IPS-NIHi11 (cell line): ENCODE measurements around the gene CYP4V2.
A peak's percentile ranks its signal among the peaks of the same experiment; 100 is the strongest.

Experiments
- DNase-seq: peaks from one replicate; pipeline ENCODE4 v3.0.0; 2012; ENCODE audit warnings: mixed read lengths, low spot score

The CYP4V2 gene

DNA sequence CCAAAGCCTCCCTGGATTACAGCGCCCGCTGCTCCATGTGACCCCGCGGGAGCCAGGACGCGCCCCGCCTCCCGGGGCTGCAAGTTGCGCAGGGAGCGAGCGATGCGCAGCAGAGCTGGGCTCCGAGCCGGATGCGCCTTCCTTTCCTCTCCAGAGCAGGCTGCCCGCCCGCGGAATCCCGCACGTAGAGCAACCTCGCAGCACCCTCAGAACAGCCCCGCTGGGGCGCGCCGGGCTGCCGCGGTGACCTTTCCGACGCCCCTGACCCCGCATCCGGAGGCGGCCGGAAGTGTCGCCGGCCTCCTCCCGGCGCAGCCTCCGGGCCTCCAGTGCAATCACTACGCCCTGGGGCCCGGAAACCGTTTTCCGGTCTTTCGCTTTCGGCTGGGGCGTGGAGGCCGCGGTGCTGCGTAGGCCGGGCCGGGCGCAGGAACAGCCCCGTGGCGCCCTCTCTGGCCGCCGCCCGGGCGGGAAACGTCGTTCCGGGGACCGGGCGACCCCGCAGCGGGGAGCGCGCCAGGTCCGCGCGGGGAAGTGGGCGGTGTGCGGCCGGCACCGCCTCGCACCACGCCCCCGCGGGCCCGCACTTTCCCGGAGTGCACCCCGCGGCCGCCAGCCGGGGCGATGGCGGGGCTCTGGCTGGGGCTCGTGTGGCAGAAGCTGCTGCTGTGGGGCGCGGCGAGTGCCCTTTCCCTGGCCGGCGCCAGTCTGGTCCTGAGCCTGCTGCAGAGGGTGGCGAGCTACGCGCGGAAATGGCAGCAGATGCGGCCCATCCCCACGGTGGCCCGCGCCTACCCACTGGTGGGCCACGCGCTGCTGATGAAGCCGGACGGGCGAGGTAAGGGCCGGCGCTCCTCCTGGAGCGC is at the start of gene CYP4V2:
CYP4V2 (plus strand) TSS at position 368 of the 866 bp plus-strand sequence; CDS start at position 625, 257 bp downstream.
- DNase-seq, result peak; percentile 90

DNA sequence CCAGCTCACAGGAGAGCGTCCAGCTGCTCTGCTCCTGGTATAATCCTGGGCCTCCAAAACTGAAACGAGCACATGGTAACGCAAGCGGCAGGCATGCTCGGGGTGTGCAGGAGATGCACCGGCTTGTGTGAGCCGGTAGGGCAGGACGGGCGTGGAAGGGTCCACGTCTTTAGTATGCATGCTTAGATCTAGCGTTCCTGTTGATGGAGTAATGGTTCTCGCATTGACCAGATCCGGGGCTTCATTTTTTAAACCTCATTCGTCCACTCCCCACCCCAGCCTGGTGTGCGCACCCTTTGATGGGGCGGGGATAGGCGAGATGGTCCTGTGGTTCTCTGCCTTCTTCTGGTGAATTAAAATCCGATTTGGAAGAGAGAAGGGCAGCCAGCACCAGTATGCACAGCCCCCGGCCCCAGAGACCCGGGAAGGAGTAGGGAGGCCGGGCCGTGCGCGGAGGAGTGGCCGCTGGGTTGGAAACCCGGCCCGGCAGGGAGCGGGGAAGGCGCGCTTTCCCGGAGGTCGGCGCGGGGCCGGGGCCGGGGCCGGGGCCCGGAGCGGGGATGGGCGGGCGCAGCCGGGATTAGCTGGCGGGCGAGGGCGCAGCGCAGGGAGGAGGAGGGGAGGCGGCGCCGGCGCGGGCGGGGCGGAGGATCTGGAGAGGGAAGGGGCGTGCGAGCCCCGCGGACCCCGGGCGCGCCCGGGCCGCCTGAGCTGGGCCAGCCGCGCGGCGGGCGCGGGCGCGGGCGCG is 47.0 kb upstream of the CYP4V2 start:
- DNase-seq, result peak; percentile 88

DNA sequence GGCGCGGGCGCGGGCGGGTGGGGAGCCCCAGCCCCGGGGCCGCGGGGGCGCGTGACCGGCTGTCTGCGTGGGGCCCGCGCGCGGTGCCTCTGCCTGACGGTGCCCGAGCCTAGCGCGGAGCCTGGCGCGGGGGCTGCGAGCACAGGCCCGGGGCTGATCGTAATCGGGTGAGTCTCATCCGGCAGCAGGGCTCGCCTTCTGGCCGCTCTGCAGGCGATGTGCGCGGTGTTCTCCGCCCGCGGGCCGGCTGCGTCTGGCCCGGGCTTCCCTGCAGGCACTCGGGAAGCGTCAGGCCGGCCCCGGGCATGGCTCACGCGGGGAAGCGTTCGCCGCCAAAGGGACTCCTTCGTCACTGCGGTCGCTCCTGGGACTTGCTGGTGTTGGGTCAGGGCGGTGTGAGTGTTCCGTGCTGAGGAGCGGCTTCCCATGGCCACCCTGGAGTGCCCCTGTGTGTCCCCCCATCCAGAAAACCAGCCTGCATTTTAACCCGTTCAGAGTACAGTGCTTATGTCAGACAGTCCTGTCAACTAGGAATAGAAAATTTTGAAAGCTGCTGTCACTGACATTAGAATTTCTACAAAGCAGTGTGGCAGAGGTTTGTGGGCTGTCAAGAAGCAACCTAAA is 46.3 kb upstream of the CYP4V2 start:
- DNase-seq, result peak; percentile 73

DNA sequence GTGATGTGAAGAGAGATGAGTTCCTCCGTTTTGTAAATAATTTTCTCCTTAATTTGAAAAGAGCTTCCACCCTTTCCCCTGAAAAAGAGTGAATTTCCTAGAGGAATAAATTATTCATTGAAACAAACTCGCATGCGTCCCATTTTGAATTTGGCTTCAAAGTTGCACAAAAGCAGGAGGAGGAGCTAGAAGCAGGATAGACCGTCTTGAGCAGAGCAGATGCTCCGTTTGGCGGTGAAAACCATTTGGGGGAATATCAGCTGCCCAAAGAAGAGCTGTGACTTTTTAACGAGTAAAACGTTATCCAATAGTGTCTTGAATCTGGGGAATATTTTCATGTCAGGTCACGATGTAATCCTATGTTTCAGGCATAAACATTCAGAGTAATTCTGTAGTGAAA is 44.9 kb upstream of the CYP4V2 start:
- no peak for DNase-seq

DNA sequence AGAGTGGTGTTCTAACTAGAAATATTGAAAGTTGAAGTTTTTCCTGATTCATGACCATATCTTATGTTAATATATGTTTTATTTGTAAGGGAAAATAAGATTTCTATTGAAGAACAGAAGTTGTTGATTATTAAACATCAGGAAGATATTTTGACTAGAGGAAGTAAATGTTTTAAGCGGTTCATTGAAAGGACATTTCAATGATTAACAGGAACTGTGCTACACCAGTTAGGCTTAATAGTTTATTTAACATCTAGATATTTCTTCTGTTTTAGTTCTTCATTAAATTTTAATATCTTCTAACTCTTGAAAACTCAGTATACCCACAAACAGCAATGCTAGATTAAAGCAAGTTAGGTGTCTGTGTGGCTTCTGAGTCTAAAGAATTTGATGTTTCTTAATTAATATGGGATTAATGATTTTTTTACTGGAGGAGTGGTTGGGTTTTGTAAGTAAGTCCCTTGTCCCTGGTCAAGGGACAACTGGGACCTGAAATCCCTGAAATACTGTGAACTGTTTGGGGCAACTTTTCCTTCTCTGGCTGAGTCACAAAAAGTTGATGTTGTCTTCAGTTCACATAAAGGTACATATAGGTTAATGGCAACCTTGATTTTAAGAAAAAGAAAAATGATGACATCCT is 42.9 kb upstream of the CYP4V2 start:
- DNase-seq, result no peak

DNA sequence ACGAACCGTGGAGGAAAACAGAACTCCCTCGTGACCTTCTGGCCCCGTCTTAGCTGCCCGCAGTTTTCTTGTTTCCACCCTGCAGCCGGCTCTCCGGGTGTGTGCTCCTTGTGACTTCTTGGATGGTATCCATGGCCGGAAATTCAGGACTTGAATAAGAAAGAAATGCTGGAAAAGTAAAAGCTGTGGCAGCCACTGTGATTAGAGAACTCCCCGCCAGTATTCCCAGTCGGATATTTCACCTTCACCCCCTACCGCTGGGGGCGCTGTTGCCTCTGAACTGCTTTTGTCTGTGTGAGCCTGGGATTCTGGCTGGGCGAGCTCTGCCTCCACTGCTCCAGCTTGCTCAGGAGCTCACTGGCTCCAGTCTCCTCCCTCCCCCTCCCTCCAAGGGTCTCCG is 41.5 kb upstream of the CYP4V2 start:
- DNase-seq, result peak; percentile 77

DNA sequence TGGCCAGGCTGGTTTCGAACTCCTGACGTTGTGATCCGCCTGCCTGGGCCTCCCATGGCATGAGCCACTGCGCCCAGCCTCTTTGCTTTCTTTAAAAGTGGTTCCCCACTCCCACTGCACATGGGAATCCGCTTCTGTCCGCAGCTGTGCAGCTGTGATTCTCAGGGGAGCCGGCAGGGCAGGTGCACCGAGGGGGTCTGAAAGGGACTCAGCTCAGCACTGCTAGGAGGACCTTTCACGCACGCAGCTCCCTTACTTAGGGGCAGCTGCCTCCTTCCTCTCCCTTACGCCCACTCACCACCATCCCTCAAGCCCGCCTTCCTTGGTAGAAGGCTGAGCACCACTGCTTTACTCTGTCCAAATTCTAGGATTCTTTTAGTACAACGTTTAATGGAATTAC is 40.4 kb upstream of the CYP4V2 start:
- no peak for DNase-seq

DNA sequence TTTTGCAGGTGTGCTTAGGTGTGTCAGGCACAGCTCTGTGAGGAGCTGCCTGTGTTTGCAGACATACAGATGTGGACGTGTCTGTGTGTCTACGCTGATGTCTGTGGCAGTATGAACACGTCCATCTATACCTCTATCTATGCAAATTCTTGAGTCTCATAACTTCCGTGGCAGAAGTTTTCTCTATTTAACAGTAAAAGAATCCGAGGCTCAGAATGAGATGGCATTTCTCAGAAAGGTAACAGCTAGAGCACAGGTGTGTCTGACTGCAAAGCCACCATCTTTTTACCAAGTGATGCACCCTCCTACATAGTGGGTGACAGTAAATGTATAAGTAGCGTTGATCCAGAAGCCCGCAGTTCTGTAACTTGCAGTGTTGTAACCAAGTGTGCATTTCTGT is 39.9 kb upstream of the CYP4V2 start:
- no peak for DNase-seq

DNA sequence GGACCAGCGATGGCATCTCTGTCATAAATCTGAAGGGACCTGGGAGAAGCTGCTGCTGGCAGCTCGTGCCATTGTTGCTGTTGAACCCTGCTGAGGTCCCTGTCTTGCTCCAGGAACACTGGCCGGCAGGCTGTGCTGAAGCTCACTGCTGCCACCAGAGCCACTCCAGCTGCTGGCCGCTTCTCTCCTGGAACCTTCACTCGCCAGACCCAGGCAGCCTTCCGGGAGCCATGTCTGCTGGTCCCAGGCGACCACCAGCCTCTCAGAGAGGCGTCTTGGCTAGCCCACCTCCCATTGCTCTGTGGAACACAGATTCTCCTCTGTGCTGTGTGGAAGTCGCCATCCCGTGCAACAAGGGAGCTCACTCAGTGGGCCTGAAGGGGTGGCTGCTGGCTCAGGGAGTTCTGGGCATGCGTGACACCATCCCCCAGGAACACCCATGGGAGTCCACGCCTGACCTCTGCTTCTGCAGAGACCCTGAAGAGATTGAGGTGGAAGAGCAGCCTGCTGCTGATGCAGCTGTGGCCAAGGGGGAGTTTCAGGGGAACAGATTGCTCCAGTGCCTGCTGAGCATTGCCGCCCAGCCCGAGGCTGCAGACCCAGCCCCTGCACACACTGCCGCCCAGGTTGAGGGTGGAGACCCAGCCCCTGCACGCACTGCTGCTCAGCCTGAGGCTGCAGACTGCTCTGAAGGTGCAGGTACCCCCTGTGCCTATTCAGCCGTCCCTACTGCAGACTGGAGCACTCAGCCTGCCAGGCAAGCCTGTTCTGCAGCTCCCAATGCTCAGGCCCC is 33.1 kb upstream of the CYP4V2 start:
- no peak for DNase-seq

DNA sequence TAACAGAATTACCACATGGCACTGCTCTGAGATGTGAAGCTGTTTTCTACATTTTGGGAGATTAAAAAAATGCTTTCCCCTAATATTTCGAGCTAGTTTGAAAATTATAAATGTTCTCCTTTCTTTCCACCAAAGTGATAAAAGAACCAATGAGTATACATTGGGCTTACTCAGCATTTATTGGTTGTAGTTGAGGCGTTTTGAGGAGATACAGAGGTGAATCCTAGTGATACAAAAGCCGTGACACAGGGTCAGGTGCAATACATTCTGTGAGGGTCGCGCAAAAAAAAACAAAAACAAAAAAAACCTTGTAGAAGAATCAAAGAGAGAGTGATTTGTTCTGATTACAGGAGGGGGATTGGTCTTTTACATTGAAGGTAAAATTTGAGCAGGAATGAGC is 32.4 kb upstream of the CYP4V2 start:
- DNase-seq, result no peak

DNA sequence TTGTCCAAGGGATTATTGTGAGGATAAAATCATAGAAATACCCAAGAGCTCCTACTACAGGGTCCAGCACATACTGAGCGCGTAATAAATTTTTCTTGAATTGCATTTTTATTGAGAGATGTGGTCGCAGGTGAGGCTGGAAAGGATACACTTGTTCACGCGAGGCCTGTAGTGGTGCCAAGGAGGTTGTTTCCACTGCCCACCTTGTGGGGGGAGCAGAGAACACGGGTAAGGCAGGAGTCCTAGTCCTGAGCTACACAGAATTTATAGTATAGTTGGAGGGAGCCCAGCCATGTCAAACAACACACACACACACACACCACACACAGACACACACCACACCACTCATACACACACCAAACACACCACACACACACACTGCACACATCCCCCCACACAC is 31.8 kb upstream of the CYP4V2 start:
- DNase-seq, result no peak

DNA sequence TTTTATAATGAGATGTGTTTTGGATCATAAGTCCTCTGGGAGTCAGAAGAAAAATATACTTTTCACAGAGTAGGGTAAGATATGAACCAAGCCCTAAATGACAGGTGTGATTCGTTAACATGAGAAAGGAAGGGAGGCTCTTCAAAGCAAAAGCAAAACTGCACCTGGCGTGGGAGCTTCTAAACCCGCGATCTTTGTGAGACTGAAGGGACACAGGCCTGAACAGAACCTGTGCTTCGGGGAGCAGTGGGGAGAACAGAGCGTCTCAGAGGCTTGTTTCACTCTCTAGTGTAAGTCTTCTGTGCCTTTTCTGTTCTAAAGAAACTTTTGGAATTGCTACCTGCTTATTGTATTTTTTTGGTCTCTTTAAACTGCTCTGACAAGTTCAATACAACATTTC is 30.2 kb upstream of the CYP4V2 start:
- DNase-seq, result no peak

DNA sequence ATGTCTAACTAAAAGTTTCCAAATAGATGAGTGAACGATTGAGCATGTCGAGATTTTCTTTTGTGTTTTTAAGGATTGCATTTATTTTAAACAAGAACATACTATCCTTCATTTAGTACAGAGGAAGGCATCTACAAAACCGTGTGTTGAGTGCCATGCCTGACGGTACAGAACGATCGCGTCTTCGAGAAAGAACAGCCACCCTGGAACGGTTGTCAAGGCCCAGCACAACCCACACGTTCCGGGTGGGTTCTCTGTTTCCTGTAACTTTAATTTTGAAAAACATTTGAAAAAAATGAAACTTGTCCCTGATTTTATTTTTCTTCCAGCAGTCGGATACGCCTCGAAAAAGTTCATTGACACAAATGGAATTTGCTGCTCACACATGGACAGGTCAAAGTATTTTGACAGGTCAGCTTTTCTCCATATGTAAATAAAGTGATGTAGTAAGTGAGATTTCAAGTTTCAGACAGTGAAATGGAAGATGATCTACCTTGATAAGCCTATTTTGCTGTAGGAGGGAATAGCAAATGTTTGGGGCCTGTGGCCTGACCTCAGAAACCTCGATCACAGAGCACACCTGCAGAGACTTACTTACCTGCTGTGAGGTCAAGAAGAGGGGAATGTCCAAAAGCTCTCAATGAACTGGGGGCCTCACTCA is 24.4 kb upstream of the CYP4V2 start:
- DNase-seq, result no peak

DNA sequence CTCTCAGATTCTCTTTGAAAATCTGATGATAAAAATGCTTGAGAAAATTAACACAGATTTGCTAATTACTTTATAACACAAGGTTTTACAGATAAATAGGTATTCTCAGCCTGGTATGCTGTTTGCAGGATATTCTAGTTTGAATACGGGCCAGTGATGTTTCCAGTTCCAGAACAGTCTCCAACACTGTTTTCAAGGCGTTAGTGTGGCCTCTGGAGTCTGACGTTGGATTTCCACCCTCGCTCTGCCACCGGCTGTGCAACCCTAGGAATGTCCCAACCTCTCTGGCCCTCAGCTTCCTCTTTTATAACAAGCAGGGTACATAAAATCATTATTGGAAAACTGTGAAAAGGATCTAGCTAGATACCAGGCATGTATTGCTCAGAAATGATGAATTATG is 23.8 kb upstream of the CYP4V2 start:
- no peak for DNase-seq

DNA sequence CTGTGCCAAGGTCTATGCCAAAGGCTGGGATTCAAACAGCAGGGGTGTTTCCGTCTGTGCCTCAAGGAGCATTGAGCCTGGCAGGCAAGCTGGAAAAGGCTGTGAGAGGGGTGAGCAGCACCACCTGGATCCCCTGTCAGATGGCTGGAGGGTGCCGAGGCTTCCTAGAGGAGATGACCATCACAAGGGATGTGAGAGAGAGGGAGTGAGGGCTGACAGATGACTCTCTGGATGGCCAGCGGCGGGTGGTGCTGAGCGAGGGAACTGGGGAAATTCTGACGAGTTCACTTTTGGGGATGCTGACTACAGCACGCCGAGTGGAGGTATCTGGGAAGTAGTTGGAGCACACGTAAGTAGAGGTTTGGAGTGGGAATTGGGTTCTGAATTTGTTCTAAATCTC is 22.6 kb upstream of the CYP4V2 start:
- DNase-seq, result no peak

DNA sequence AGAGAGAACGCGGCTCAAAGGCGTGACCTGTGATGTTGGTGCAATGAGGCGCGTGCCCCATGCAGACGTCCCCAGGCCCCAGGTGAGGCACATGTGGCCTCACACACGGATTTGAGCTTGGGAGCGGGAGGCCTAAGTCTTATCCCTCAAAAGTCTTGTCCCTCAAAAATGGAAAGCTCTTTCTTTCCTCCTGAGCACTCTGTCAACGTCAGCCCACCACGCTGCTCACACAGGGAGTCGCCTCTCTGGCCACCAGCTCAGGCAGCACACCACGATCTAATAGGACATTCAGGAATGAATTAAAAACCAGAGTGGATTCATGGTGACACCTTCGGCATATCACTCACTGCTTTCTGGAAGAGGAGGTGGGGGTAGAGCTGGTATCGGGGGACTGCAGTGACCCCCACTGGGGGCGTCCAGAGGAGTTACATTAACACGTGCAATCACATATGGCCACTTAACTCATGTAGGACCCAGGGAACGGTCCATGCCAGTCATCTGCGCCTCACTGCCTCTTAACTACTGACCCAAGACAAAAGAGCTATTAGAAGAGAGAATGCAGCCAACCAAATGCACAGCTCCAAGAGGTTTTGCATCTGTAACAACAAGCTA is 21.9 kb upstream of the CYP4V2 start:
- no peak for DNase-seq

DNA sequence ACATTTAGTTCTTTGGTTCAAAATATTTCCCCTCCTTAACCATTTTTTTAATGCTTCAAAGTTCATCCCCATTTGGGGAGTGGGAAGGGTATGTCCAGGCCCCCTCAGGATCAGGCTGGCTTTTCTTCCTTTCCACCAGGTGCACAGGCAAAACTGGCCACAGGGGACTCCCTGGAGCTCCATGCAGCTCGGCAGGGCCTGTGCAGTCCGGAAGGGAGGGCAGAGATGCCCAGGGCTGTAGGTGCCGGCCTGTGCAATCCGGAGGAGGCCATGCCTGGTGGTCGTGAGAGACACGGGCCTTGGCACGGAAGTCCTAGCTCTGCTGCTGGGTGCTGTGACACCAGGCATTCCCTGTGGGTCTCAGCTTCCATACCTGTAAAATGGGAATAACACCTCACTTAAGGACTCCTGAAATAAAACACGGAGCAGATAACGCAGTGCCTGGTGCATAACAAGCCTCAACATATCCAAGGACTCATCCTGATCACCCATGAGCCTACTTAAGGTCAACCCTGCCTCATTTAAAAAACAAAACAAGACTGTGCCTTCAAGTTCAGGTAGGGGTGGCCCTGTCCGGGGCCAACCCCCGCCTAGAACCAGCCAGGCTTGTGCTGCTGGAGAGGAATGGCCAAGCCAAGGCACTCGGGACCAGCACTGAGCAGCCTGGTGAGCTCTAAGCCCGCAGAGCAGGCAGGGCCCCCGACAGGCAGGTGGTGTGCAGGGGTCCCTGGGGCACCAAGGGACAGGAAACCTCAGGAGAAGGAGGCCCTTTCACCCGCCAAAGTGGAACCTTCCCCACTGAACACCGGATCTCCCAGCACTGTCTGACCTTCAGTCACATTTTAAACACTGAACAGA is 21.2 kb upstream of the CYP4V2 start:
- DNase-seq, result peak; percentile 54

DNA sequence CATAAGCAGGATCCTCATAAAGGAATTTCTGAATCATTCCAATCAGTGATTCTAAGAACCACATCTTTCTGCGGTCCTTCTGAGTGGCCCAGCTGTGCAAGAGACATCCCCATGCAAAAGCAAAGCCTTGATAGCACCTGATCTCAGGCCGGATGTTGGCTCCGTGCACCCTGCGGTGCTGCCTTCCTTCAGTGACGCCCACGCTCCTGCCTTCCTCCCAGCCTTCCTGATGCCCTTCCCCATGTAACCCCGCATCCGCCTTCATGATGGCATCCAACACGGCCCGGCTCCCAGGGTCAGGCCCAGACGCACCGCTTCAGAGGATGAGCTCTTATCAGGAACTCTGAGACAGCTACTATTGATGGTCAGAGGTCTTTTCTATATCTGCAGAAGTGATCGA is 20.4 kb upstream of the CYP4V2 start:
- DNase-seq, result no peak

DNA sequence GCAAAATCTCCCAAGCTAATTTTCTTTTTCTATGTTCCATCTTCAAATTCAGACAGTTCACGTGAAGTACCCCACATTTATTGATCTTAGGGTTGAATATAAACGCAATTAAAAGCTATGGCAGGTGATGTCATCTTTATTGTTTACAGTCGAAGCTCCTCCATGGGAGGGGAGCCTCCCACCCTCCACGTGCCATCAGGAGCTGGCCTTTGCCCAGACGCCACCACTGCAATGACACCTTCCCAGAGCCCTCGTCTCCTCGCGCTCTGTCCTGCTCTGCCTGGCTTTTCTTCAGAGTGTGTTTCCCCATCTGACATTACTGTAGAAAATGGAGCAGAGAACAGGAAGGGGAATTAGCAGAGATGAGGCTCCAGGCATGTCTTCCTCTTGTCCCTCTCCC is 18.8 kb upstream of the CYP4V2 start:
- DNase-seq, result no peak

DNA sequence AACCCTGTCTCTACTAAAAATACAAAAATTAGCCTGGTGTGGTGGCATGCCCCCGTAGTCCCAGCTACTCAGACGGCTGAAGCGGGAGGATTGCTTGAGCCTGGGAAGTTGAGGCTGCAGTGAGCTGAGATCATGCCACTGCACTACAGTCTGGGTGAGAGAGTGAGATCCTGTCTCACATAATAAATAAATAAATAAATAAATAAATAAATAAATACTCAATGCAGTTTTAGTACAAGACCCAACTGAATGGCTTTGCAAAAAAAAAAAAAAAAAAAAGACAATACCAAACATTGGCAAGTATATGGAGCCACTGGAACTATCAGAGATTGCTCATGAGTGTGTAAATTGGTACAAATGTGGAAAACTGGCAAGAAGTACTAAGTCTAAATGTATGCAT is 3.3 kb upstream of the CYP4V2 start:
- no peak for DNase-seq
